HAP-1 (cell line): Measurements from ENCODE around the gene UBASH3B.

Experiments
- DNase-seq, 2 experiments: peaks; one replicate each; pipeline ENCODE4 v3.0.0-alpha.2; 2016 to 2020; ENCODE audit warnings: low spot score in 2 of 2
- H3K27me3 ChIP-seq: fragments of 250-450 bp; sonication (Bioruptor Pico); 2 replicates; pipeline ENCODE4 v1.5.1; 2020; ENCODE audit warnings: low read depth, mild to moderate bottlenecking, moderate library complexity
- H3K36me3 ChIP-seq: fragments of 250-450 bp; sonication (Bioruptor Pico); replicated peaks from 2 replicates; pipeline ENCODE4 v1.5.1; 2020; ENCODE audit warnings: mild to moderate bottlenecking
- H3K4me1 ChIP-seq: fragments of 250-450 bp; sonication (Bioruptor Pico); 2 replicates; pipeline ENCODE4 v1.5.1; 2020; ENCODE audit warnings: mild to moderate bottlenecking
- H3K4me3 ChIP-seq: fragments of 250-450 bp; sonication (Bioruptor Pico); 2 replicates; pipeline ENCODE4 v1.5.1; 2020; ENCODE audit warnings: mild to moderate bottlenecking, moderate library complexity
- H3K9me3 ChIP-seq: fragments of 250-450 bp; sonication (Bioruptor Pico); 2 replicates; pipeline ENCODE4 v1.5.1; 2020; ENCODE audit warnings: mild to moderate bottlenecking, moderate library complexity
- in situ Hi-C: fragments of 300-500 bp; cut with MboI; formaldehyde crosslinking; loops from 3 replicates; pipeline ENCODE4 v1.14.3; 2020; ENCODE audit warnings: low sequenced_read_pairs, inconsistent platforms, mixed read lengths

The UBASH3B gene

GRCh38 chr11:122656073-122656630 lies 630 bp downstream of the UBASH3B start:
- peak; percentile 21 to 67 for DNase-seq
- in situ Hi-C loops = no loop called here
- Histone ChIP-seq H3K27me3 (0 out of 2 replicates have a peak, but pooled peaks cover 3% of the 10 kb centered on the region), H3K4me3 (peak overlapping the region; percentile 64), H3K9me3 (no peaks in the 10 kb centered on the region), H3K4me1 (no peaks in the 10 kb centered on the region), H3K36me3 (no peaks in the 10 kb centered on the region)

DNA sequence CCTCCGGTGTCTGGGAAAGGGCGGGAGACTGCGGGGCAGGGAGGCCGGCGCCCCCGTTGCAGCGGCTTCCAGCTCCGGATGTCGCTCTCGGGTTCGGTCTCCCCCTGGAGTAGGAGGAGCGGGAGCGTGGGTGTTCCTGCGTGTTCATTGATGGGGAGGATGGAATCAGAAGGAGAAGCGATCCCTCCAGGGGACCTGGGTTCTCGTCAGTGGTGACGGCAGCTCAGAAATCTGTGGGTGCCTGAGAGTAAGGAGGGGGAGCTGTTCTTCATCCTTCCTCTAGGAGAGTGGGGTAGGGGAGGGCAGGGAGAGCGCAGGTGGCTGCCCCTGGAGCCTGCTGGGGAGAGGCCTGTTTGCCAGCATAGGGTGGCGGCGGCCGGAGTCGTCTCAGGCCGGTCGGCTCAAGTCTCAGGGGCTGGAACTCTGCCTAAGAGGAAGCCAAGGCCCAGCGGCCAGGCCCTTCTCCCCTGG lies 1.1 kb downstream of the UBASH3B start:
- peak overlapping the region; percentile 64 for H3K4me3 ChIP-seq
- peak; percentile 5 to 38 for DNase-seq
- H3K36me3 ChIP-seq = no peaks in the 10 kb centered on the region
- H3K4me1 ChIP-seq = no peaks in the 10 kb centered on the region
- in situ Hi-C loops = no loop called here
- H3K9me3 ChIP-seq = no peaks in the 10 kb centered on the region
- 0 out of 2 replicates have a peak, but pooled peaks cover 3% of the 10 kb centered on the region for H3K27me3 ChIP-seq

DNA sequence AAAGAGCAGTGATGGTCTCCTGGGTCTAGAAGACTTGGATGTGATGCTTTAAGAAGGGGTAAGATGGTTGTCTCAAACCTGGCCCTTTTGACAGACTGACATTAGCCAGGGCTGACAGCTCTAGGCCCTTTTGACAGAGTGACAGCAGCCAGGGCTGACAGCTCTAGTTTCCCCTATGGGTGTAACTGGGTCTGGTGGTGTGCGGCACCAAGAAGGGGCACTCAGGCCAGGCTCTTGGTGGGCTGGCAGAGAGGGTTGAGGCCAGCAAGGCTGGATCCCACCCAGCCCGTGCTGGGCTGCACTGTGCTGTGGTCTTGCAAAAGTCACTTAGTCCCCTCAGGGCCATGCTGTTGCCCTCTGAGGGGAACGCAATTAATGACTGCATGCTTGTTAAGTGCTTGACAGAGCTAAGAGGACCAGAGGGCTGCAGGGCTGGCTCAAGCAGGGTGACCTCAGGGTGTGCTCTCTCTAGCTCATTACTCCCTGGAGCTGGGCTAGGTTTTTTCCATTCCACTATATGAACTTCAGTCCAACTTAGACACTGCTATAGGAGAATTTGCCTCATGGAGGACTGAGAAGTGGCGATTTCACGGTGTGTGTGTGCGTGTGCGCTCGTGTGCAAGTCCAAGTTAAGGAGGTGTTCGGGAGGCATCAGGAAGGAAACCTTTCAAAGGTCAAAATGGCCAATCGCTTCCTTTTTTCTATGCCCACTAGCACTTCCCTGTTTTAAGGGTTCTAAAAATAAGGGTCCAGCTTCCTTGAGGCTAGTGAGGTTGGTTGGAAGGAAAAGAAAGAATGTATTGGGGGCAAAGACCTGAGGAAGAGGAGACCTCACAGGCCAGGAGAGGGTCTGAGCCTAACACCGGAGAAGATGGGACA lies 4.4 kb downstream of the UBASH3B start:
- in situ Hi-C loops = no loop called here
- DNase-seq = no peak
- H3K4me3 ChIP-seq = no peak overlapping the region
- no peaks in the 10 kb centered on the region for H3K9me3 ChIP-seq
- H3K36me3 ChIP-seq = no peaks in the 10 kb centered on the region
- H3K27me3 ChIP-seq = no peaks in the 10 kb centered on the region
- no peaks in the 10 kb centered on the region for H3K4me1 ChIP-seq

GRCh38 chr11:122661182-122661945 lies 5.8 kb downstream of the UBASH3B start:
- Histone ChIP-seq H3K4me3 (no peak overlapping the region), H3K4me1 (no peaks in the 10 kb centered on the region), H3K27me3 (no peaks in the 10 kb centered on the region), H3K9me3 (no peaks in the 10 kb centered on the region), H3K36me3 (no peaks in the 10 kb centered on the region)
- no peak for DNase-seq
- in situ Hi-C loops = no loop called here

DNA sequence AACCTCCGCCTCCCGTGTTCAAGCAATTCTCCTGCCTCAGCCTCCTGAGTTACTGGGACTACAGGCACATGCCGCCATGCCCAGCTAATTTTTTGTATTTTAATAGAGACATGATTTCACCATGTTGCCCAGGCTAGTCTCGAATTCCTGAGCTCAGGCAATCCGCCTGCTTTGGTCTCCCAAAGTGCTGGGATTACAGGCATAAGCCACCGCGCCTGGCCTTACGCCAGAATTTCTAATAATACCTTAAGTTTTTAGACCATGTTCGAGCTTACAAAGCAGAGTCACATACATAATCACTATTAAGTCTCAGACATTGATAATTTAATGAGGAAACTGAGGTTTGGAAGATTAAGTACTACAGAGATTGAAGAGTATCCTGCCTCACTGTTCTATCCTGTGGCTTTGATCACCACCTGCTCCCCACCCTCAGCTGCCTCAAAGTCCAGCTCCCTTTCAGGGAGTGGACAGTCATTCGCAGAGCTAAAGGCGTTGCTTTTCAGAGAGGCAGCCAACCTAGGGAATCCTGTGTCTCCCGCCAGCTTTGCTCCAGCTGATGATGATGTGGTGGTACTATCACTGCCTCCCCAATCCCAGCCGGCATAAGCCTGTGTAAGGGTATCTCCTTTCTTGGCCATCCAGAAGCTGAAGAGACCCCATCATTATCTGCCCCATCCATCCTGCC lies 7.7 kb downstream of the UBASH3B start:
- no peak overlapping the region for H3K4me3 ChIP-seq
- in situ Hi-C loops = no loop called here
- no peaks in the 10 kb centered on the region for H3K36me3 ChIP-seq
- no peaks in the 10 kb centered on the region for H3K9me3 ChIP-seq
- no peaks in the 10 kb centered on the region for H3K27me3 ChIP-seq
- no peak for DNase-seq
- H3K4me1 ChIP-seq = no peaks in the 10 kb centered on the region

DNA sequence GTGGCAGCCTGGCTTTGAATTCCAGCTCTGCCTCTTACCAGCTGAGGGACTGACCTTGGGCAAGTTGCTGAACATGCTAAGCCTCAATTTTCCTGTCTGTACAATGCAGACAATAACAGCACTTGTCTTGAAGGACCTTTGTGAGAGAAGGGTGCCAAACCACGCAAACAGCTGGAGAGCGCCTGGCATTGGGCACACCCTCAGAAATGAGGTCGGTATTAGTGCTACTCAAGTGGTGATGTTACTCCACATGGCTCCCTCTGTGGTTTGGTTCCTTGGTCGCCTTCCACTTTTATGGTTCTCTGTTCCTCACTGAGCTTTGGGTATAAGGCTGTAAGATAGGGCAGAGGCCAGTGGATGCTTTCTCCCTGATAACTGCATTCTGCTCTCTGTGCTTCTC lies 8.2 kb downstream of the UBASH3B start:
- in situ Hi-C loops = no loop called here
- DNase-seq = no peak
- Histone ChIP-seq H3K9me3 (no peaks in the 10 kb centered on the region), H3K36me3 (no peaks in the 10 kb centered on the region), H3K4me1 (no peaks in the 10 kb centered on the region), H3K4me3 (no peak overlapping the region), H3K27me3 (no peaks in the 10 kb centered on the region)

DNA sequence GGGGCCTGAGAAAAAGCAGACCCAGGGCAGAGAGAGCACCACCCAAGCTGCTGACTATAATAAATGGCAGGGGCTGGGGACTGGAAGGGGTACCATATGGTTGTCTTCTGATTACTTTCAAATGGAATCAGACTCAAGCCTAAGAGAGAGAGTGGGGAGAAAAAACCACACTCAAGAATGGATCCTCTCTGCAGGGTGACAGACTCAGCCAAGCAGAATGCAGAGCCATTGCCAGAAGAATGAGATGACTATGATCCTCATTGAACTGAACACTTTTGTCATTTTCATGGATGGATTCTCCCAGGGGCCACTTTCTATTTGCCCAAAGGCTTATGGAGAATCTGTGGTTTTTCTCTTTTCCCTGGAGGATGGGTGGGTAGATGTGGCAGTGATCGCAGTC lies 8.7 kb downstream of the UBASH3B start:
- Histone ChIP-seq H3K4me1 (no peaks in the 10 kb centered on the region), H3K27me3 (no peaks in the 10 kb centered on the region), H3K4me3 (no peak overlapping the region), H3K9me3 (no peaks in the 10 kb centered on the region), H3K36me3 (no peaks in the 10 kb centered on the region)
- DNase-seq = no peak
- in situ Hi-C loops = no loop called here

GRCh38 chr11:122665861-122666260 lies 10.3 kb downstream of the UBASH3B start:
- Histone ChIP-seq H3K36me3 (no peaks in the 10 kb centered on the region), H3K27me3 (no peaks in the 10 kb centered on the region), H3K4me1 (no peaks in the 10 kb centered on the region), H3K9me3 (no peaks in the 10 kb centered on the region), H3K4me3 (no peak overlapping the region)
- no peak for DNase-seq
- in situ Hi-C loops = no loop called here

DNA sequence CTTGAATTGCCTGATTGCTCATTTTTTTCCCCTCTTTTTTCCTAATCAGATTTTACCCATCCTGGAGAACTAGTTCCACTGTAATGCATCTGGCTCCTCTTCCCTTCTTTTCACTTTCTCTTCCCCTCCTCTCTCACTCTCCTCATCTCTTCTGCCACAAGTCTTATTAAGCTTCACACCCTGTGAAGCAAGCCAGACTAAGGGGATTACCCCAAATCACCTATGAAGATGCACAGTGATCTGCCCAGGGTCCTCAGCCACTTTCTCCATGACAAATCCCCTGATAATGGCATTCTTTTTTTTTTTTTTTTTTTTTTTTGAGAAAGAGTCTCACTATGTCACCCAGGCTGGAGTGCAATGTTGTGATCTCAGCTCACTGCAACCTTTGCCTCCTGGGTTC lies 11.2 kb downstream of the UBASH3B start:
- no peaks in the 10 kb centered on the region for H3K27me3 ChIP-seq
- H3K36me3 ChIP-seq = no peaks in the 10 kb centered on the region
- in situ Hi-C loops = no loop called here
- no peak for DNase-seq
- H3K4me1 ChIP-seq = no peaks in the 10 kb centered on the region
- H3K9me3 ChIP-seq = no peaks in the 10 kb centered on the region
- no peak overlapping the region for H3K4me3 ChIP-seq

DNA sequence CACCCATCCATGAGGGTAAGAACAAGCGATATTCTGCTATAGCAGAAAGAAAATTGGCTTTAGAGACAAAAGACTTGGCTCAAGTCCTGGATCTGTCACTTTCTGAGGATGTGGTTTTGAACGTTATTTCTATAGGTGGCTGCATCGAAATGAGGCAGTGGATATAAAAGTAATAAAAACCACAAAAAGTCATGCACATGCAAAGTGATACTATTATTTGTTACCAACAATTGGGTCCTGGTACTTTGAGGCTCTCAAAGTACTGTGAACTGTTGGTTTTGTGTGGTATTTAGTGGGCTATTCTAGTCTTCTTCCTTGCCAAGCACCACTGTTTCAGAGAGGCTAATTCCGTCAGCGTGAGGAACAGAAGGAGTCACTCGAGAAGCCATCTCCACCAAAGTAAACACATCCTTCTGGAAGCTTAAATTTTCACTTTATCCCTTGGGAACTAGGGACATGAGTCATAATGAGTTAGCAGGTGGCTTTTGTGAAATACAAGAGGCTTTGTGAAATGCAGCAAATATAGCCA lies 13.1 kb downstream of the UBASH3B start:
- in situ Hi-C loops = no loop called here
- no peak overlapping the region for H3K4me3 ChIP-seq
- no peaks in the 10 kb centered on the region for H3K4me1 ChIP-seq
- H3K27me3 ChIP-seq = no peaks in the 10 kb centered on the region
- DNase-seq = no peak
- H3K36me3 ChIP-seq = no peaks in the 10 kb centered on the region
- H3K9me3 ChIP-seq = no peaks in the 10 kb centered on the region

DNA sequence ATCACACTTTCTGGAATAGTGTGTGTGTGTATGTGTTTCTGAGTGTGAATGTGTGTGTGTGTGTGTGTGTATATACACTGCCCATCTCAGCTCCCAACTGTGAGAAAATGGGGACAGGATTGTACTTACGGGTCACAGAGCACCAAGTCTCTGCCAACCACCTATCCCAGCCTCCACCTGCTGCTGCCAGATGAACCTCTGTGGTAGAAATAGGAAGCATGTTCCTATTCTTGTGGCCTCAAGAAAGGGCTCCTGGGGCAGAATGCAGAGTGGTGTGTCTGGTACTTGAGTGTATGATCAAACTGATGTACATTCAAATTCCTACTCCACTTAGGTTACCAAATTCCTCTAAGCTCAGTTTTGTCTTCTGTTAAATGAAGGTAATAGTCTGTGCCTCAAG lies 14.6 kb downstream of the UBASH3B start:
- DNase-seq = no peak
- Histone ChIP-seq H3K36me3 (no peaks in the 10 kb centered on the region), H3K4me1 (no peaks in the 10 kb centered on the region), H3K27me3 (no peaks in the 10 kb centered on the region), H3K9me3 (no peaks in the 10 kb centered on the region), H3K4me3 (no peak overlapping the region)
- in situ Hi-C loops = no loop called here

- Histone ChIP-seq H3K4me1 (no peaks in the 10 kb centered on the region), H3K36me3 (no peaks in the 10 kb centered on the region), H3K27me3 (no peaks in the 10 kb centered on the region), H3K9me3 (no peaks in the 10 kb centered on the region), H3K4me3 (no peak overlapping the region)
- in situ Hi-C loops = no loop called here
- no peak for DNase-seq
Observed at GRCh38 chr11:122671400-122671891, 15.9 kb downstream of the UBASH3B start.

DNA sequence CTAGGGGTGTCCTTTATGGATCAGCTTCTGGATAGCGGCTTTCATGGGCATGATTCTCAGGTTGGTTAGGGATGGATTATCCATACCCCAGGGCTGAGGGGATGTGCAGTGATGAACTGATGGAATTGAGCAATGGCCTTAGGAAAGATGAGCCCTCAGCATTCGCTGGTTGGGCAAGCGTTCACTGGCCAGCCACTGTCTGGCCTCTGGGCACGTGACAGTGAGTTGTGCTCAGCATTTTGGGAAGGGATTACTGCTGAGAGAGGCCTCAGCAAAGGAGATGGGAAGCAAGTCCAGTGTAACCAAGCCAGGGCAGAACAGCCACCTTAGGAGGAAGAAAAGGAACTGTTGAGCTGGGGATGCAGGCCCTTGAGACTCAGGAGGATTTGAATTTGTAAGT lies 17.4 kb downstream of the UBASH3B start:
- Histone ChIP-seq H3K4me1 (no peaks in the 10 kb centered on the region), H3K4me3 (no peak overlapping the region)
- in situ Hi-C loops = no loop called here

More for the DNA sequence above, 17.4 kb downstream of the UBASH3B start:
- DNase-seq = no peak
- Histone ChIP-seq H3K9me3 (no peaks in the 10 kb centered on the region), H3K36me3 (no peaks in the 10 kb centered on the region), H3K27me3 (no peaks in the 10 kb centered on the region)
